ENCODE measurements around the gene C8G.

The C8G gene

DNA sequence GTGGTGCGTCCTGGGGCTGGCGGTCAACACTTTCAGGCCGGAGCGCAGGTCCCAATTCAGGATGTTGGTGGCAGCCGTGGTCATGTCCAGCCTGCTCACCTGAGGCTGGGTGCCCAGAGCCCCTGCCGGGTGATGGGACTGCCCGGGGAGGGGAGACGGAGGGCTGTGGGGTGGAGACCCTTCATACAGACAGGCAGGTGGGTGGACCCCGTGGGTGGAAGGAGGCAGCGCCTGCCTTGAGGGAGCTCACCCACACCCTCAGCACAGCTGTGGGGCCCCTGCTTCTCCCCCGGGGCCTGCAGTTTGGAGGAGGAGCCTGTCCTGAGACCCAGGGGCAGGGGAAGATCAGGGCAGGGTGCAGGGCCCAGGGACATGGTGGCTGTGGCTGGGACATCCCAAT, 25.3 kb downstream of the C8G start:
- no peak for DNase-seq

DNA sequence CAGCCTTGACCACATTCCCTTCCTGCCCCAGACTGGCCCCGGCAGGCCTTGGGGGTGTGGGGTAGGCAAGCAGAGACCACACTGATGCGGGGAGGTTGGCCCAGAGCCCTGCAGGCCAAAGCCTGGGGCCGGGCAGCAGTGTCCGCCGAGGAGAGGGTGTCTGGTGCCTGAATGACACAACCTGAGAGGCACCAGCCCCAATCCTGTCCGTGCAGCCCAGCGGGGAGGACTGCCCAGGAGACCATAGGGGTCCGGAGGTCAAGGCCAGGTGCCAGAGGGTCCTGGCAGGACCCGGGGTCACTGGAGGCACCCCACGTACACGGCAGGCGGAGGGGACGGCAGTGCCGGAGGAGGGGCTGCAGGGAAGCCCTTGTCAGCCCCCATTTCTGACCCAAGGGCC, 26.7 kb downstream of the C8G start:
- no peak for DNase-seq

GRCh38 chr9:136972335-136972734, 27.3 kb downstream of the C8G start:
- no peak for DNase-seq

DNA sequence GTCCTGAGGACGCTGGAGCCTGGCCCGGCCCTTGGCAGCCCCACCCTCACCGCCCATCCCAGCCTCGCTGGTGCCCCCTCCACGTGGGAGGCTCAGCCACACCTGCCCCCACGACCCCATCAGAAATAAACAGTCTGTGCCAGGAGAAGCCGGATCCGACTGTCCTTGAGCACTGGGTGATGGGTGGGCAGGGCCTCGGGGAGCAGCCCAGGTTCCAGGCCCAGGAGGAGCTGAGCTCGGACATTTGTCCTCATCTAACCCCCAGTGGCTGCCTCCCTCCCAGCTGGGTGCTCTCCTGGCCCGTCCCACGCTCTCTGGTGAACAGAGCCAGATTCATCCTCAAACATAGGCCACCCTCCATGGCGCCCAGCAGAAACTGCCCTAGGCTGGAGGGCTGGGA, 27.7 kb downstream of the C8G start:
- DNase-seq, result no peak

DNA sequence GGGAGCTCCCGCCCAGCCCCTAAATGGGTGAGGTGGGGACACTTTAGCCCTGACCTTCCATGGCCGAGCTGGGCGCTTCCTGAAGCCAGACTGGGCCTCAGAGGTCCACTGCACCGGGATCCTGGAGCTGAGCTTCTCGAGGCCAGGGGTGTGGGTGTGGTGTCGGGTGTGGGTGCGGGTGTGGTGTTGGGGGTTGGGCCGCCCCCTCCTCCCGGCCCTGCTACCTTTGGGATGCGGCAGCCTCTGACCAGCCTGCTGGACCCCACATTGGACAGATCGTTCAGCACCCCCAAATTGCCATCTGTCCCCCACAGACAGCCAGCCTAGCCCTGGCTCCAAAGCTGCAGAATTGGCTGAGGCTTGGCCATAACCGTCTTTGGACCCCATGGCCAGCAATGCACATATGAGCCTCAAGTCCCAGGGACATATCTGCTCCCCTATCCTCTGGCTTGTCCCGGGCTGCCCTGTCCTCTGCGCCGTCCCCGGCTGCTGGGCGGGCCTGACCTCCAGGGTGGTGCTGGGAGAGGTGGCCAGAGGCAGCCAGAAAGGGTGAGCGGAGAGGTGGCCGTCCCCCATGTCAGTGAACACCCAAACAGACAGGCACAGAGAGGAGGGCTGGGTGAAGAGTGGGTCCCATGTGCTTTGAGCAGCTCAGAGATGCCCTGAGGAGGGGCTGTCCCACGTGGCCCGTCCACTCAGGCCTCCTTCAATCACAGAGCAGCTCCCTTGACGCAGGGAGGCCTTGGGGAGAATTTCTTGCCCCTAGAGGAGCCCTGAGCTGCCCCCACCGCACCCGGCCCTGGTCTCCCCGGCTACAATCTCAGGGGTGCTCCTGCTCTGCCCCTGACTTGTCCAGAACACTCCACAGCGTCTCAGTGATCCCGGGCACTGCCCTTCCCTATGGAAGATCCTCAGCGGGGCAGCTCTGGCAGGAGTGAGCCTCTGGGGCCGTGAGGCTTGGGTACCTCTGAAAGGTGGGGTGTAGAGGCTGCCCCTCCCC, 28.9 kb downstream of the C8G start:
- no peak for DNase-seq

- DNase-seq, result no peak
Observed at GRCh38 chr9:136974817-136975535, 29.9 kb downstream of the C8G start.

DNA sequence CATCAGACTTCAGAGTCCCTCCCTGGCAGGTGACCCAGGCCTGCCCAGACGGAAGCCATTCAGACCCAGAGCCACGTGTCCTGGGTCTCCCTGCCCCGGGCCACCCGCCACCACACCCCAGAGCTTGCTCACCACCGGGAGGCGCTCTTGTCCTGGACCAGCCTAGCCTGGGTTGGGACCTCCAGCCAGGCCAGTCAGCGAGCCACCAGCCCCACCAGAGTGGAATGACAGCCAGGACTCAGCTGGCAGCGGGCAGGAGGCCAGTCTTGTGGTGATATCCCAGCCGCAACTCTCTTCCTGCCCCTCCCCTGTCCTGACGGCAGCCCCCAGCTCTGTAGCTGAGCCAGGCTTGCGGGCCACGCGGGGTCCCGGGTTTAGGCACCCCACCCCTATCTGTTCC, 30.6 kb downstream of the C8G start:
- DNase-seq, result peak; percentile 37

- DNase-seq, result no peak
Observed at GRCh38 chr9:136977223-136977622, 32.2 kb downstream of the C8G start, which contains the start of gene PTGDS. TSS of gene PTGDS (plus strand) at chr9:136977504. CDS start at chr9:136977579, 75 bp downstream.

GRCh38 chr9:136977649-136978072, 32.6 kb downstream of the C8G start:
- no peak for DNase-seq

GRCh38 chr9:136978073-136978864, 33.2 kb downstream of the C8G start:
- DNase-seq, result peak; percentile 59

GRCh38 chr9:136978865-136979544, 34.0 kb downstream of the C8G start:
- no peak for DNase-seq

DNA sequence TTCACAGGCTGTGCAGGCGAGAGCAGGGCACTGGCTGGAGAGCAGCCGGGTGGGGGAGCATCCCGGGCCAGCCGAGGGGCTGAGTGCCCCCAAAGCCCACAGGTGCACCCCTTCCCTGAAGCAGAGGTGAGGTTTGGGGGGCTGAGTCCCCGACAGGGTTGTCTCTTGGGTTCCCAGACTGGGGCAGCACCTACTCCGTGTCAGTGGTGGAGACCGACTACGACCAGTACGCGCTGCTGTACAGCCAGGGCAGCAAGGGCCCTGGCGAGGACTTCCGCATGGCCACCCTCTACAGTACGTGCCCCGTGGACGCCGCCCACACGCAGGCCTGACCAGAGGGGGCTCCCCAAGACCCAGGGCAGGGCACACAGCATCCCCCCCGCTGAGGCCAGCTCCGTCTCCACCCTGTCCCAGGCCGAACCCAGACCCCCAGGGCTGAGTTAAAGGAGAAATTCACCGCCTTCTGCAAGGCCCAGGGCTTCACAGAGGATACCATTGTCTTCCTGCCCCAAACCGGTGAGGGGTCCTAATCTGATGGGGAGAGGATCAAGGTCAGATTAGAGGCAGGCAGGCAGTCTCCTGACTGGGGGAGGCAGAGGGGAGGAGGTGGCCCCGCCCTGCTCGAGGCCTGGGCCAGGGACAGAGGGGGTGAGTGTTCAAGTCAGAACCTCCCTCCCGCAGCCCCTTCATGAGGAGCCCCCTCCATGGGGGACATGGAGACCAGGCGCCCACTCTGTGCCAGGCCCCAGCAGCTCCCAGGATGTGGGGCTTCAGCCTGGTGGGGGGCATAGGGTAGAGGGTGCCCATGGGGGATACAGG, 34.9 kb downstream of the C8G start:
- no peak for DNase-seq

DNA sequence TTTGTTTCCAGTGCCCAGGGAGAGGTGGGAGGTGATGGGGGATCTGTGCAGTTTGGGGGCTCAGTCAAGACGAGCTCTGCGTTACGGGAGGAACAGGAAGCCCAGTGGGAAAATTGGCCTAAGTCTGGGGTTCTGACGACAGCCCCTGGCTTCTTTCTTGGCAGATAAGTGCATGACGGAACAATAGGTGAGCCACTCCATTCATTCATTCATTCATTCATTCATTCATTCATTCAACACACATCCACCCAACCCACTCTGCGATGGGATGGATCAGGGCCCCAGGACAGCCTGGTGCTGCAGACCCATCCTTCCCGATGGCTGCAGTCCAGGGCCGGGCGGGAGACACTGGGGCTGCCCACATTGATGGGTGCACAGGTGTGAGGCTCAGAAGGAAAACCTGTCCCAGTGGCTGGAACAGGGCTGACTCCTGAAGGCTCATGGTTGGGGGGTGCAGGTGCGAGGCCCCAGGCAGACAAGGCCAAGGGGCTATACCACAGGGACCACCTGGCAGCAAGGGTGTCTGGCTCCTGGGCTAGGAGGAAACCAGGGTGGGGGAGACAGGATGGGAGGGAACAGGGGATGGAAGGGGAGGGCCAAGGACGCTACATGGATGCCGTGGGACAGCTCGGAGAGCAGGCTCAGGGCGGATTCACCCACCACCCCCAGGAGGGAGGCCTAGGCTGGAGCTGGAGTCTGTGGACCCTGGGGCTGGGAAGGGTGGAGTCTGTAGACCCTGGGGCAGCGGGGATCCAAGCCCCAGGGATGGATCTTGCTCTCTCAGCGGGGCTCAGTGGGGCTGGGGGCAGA, 35.8 kb downstream of the C8G start:
- no peak for DNase-seq

DNA sequence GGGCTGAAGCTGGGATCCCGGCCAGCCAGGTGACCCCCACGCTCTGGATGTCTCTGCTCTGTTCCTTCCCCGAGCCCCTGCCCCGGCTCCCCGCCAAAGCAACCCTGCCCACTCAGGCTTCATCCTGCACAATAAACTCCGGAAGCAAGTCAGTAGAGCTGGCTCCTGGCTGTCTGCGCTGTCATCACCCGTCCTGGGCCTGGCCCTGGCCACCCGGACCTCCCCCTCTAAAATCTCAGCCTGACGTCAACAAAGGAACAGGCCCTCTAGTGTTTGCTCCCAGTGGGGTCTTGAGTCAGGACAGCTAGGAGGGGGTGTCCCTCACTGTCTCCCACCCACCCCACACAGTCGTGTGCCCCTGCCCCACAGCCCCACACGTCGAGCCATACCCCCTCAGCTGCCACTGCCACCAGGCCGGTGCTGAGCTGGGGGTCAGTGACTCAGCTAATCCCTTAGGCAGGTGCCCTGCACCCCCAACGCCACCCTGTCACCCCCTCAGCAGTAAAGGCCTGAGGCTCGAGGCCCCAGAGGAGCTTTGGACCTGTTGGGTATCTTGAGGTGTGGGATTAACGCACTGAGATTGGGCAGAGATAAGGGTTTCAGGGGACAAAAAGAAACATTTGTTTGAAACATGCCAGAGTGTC, 36.7 kb downstream of the C8G start:
- DNase-seq, result no peak

DNA sequence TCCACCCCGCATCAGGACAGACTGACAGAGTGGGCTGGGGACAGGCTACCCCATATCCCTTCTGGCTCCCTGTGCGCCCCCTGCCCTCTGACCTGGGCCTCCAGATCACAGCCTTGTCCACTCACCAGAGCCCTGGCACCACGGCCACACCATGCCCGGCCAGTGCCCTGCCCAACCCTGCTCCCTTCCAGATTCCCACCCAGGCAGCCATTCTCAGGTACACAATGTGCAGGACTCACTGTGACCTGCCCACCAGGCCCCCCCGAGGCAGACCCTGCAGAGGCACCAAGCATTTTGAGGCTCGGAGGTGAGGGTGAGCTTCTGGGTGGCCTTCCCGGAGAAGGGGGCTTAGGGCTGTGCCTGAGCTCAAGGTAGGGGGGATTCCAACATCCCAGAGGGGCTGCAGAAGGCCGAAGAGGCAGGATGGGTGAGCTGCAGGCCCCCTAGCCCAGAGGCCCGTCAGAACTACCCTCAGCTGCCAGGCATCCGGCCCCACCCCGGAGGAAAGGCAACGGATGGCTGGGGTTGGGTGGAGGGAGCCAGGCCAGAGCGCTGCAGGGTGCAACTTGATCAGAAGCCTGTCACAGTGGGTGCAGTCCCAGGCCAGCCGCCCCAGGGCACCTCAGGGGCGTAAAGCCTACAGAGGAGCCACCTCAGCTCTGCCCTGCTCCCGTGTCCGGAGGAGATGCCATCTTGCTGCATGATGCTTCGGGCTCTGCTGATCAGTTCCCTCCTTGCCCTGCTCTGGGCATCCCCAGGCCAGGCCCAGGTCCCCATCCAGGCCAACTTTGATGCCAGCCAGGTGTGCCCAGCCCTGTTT, 37.4 kb downstream of the C8G start, which contains the start of gene LCNL1:
Gene LCNL1, plus strand, starts transcription at position 762 of the 820 bp plus-strand sequence. CDS start 594 bp downstream, outside the sequence.
- DNase-seq, result no peak

DNA sequence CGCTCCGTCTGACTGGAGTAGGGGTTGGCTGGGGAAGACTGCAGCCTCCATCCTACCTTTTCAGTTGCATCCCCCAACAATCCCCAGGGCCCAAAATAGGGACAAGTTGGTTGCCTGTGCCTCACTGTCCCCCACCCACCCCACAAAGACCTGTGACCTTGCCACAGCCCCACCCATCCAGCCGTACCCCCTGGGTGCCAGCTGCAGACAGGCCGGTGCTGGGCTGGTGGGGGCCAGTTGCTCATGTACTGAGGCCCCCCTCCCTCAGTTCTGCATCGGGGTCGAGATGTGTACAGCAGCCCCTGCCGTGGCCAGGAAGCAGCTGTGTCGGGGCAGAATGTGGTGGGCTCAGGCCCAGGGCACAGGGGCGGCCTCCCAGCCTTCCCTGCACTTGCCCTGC, 38.1 kb downstream of the C8G start:
- no peak for DNase-seq

DNA sequence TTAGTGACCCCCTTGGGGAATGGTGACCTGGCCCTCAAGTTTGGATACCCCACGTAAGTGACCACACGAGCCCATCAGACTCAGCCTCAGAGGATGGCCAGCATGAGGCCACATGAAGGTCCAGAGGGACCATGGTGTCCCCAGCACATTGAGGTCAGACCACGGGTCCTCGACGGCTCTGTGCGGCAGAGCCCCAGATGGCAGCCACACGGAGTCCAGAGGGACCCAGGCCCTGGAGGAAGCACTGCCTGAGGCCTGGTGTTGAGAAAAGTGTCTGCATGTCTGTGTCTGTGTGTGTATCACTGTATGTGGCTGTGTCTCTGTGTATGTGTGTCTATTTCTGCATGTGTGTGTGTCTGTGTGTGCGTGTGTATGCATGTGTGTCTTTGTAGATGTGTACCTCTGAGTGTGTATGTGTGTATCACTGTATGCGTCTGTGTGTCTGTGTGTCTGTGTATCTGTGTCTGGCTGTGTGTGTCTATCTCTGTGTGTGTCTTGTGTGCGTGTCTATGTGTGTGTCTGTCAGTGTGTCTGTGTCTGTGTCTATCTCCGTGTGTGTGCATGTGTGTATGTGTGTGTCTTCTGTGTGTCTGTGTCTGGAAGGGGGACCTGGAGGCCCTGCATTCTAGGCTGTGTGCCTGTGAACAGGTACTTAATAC, 38.7 kb downstream of the C8G start:
- DNase-seq, result no peak

DNA sequence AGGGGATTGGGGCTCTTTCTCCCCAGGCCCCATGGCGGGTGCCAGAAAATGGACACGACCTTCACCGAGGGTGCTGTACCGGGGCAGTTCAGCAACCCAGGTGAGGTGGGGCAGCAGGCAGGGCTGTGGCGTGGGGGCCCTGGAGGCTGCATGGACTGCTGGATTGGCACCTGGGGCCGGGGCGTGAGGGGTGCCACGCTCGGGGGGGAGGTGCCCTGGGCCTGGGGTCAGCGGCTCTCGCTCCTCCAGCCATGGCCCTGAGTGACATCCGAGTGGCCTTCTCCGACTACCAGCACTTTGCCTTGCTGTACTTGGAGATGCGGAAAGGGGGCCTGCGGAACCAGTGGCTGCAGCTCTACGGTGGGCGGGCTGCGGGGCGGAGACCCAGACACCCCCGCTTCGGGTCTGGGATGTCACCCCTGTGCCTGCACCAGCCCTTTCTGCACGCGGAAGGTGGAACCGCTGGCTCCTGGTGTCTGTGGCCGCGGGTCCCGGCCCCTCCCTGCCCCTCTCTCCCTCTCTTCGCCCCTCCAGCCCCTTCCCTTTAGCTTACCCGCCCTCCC, 39.5 kb downstream of the C8G start:
- DNase-seq, result no peak

Data from suppressor macrophage treated with lipopolysaccharide for 4 hours (primary cell).